CD4-positive, alpha-beta memory T cell (primary cell): ENCODE measurements around the gene PDK3. TPM values are rescaled to one million over a fixed set of nuclear protein-coding genes. Genes with fewer than 3 reads are reported as not detected.
A peak's percentile ranks its signal among the peaks of the same experiment; 100 is the strongest.

Source experiments
- CTCF ChIA-PET: fragments of 350-600 bp; sonication (Branson Sonifier 250); formaldehyde crosslinking; loops from one replicate; lab custom pipeline; 2021; ENCODE audit warnings: inconsistent platforms; ENCODE audit not compliant: partially characterized antibody; lab: Charles Lee
- POLR2A ChIA-PET: fragments of 350-600 bp; sonication (Branson Sonifier 250); formaldehyde crosslinking; loops from one replicate; lab custom pipeline; 2021; ENCODE audit not compliant: partially characterized antibody; lab: Charles Lee
- DNase-seq, 5 donors: peaks; one replicate each; pipeline versions ENCODE4 v3.0.0 to v3.0.0-alpha.2; 2020 to 2022; ENCODE audit warnings: mixed read lengths in 1 of 5
- H3K27ac ChIP-seq: one replicate; pipeline ENCODE4 v1.7.0; 2013; ENCODE audit warnings: low read depth, low read length
- H3K27me3 ChIP-seq: 2 replicates; pipeline ENCODE4 v1.7.0; 2013; ENCODE audit warnings: mild to moderate bottlenecking, low read length, moderate library complexity; ENCODE audit not compliant: insufficient read depth
- H3K36me3 ChIP-seq: 2 replicates; pipeline ENCODE4 v1.7.0; 2013; ENCODE audit warnings: mild to moderate bottlenecking, low read length, moderate library complexity; ENCODE audit not compliant: insufficient read depth
- H3K4me1 ChIP-seq: 2 replicates; pipeline ENCODE4 v1.7.0; 2013; ENCODE audit warnings: mild to moderate bottlenecking, low read length, moderate library complexity; ENCODE audit not compliant: insufficient read depth
- H3K4me3 ChIP-seq, 2 donors: one replicate each; pipeline ENCODE4 v1.7.0; 2013; ENCODE audit warnings: low read length in 2 of 2, mild to moderate bottlenecking in 1 of 2
- H3K9me3 ChIP-seq, 2 donors: one replicate each; pipeline ENCODE4 v1.7.0; 2013; ENCODE audit warnings: low read length in 2 of 2, control low read depth in 1 of 2; ENCODE audit not compliant: control insufficient read depth in 1 of 2
- H3K27ac Mint-ChIP-seq, 7 donors: one replicate each; pipeline ENCODE4 v1.8.0; 2020 to 2021; ENCODE audit warnings: mixed read lengths in 7 of 7, mild to moderate bottlenecking in 6 of 7, inconsistent platforms in 3 of 7, moderate library complexity in 3 of 7
- H3K27me3 Mint-ChIP-seq, 2 donors: one replicate each; pipeline ENCODE4 v1.8.0; 2020 to 2021; ENCODE audit warnings: mixed read lengths in 2 of 2
- H3K36me3 Mint-ChIP-seq, 2 donors: one replicate each; pipeline ENCODE4 v1.8.0; 2020 to 2021; ENCODE audit warnings: mixed read lengths in 2 of 2, inconsistent platforms in 1 of 2, mild to moderate bottlenecking in 1 of 2
- H3K4me1 Mint-ChIP-seq, 4 donors: one replicate each; pipeline ENCODE4 v1.8.0; 2020 to 2021; ENCODE audit warnings: mixed read lengths in 4 of 4, mild to moderate bottlenecking in 1 of 4
- H3K4me3 Mint-ChIP-seq, 8 donors: one replicate each; pipeline ENCODE4 v1.8.0; 2020 to 2021; ENCODE audit warnings: mixed read lengths in 8 of 8, mild to moderate bottlenecking in 7 of 8, moderate library complexity in 6 of 8, inconsistent platforms in 3 of 8
- H3K9me3 Mint-ChIP-seq, 8 donors: one replicate each; pipeline ENCODE4 v1.8.0; 2020 to 2021; ENCODE audit warnings: mixed read lengths in 8 of 8, mild to moderate bottlenecking in 5 of 8, inconsistent platforms in 3 of 8, moderate library complexity in 1 of 8
- intact Hi-C: fragments of 100-400 bp; cut with micrococcal nuclease; formaldehyde crosslinking; loops from one replicate; pipeline ENCODE4 v1.15.1; 2023
- polyA plus RNA-seq, 2 donors: library from polyadenylated mRNA; unstranded; fragments of 300-500 nt; fragmentation: Illumina TruSeq; gene quantifications; one replicate each; pipeline ENCODE4 v1.2.3, GENCODE V29; 2021
- total RNA-seq, 2 experiments: library from RNA; stranded (reverse); gene quantifications; one replicate each; pipeline ENCODE4 v1.2.3, GENCODE V29; 2021

Gene PDK3
- total and polyA plus RNA-seq, 4 experiments from 2014 or later, result 30.3 to 43.3 (median 34.3) TPM

- no peak overlapping the region for H3K4me3 Mint-ChIP-seq
- Histone ChIP-seq H3K4me3 (no peak overlapping the region), H3K36me3 (no peaks in the 10 kb centered on the region), H3K27me3 (no peaks in the 10 kb centered on the region), H3K4me1 (peaks cover 8% of the 10 kb centered on the region), H3K27ac (no peak overlapping the region), H3K9me3 (no peaks in the 10 kb centered on the region)
- intact Hi-C loops, result no loop called here
- ChIA-PET POLR2A (interaction anchor here (1.2 kb wide), 1 partner anchor 38 kb away, joined by 4 read pairs; the partner anchor contains the start of gene PDK3), CTCF (interaction anchor here (0.7 kb wide), 1 partner anchor 30 kb away, joined by 3 read pairs; no protein-coding TSS in a partner anchor)
- DNase-seq, result no peak
- H3K27me3 Mint-ChIP-seq, result no peaks in the 10 kb centered on the region
- peaks cover 0 to 2% (median 0%) of the 10 kb centered on the region in 8 donors for H3K9me3 Mint-ChIP-seq
- H3K4me1 Mint-ChIP-seq, result peaks cover 0 to 6% (median 4%) of the 10 kb centered on the region in 4 donors
- H3K36me3 Mint-ChIP-seq, result no peaks in the 10 kb centered on the region
- peak overlapping the region in 2 of 7 donors; percentile 14 to 21 for H3K27ac Mint-ChIP-seq
These were observed 38.0 kb upstream of the PDK3 start for GRCh38 chrX:24426921-24427746.

- Histone ChIP-seq H3K4me3 (no peak overlapping the region), H3K9me3 (no peaks in the 10 kb centered on the region), H3K27ac (no peak overlapping the region), H3K4me1 (peaks cover 8% of the 10 kb centered on the region), H3K27me3 (no peaks in the 10 kb centered on the region), H3K36me3 (no peaks in the 10 kb centered on the region)
- DNase-seq, result no peak
- ChIA-PET CTCF (no interaction called here), POLR2A (no interaction called here)
- Mint-ChIP-seq H3K4me3 (no peak overlapping the region), H3K9me3 (peaks cover 0 to 4% (median 0%) of the 10 kb centered on the region in 8 donors), H3K27ac (peak overlapping the region in 3 of 7 donors; percentile 21 to 82 (median 61)), H3K4me1 (peaks cover 0 to 6% (median 4%) of the 10 kb centered on the region in 4 donors), H3K27me3 (no peaks in the 10 kb centered on the region), H3K36me3 (no peaks in the 10 kb centered on the region)
- intact Hi-C loops, result no loop called here
These were observed 37.4 kb upstream of the PDK3 start for GRCh38 chrX:24427747-24428019.

GRCh38 chrX:24428516-24428915 lies 36.6 kb upstream of the PDK3 start:
- peaks cover 8% of the 10 kb centered on the region for H3K4me1 ChIP-seq
- H3K27ac Mint-ChIP-seq, result no peak overlapping the region
- H3K36me3 ChIP-seq, result no peaks in the 10 kb centered on the region
- no peaks in the 10 kb centered on the region for H3K27me3 ChIP-seq
- DNase-seq, result no peak
- no peak overlapping the region for H3K4me3 ChIP-seq
- no peaks in the 10 kb centered on the region for H3K9me3 ChIP-seq
- H3K27me3 Mint-ChIP-seq, result no peaks in the 10 kb centered on the region
- intact Hi-C loops, result no loop called here
- ChIA-PET CTCF (no interaction called here), POLR2A (no interaction called here)
- H3K4me1 Mint-ChIP-seq, result peaks cover 0 to 7% (median 5%) of the 10 kb centered on the region in 4 donors
- no peak overlapping the region for H3K27ac ChIP-seq
- H3K36me3 Mint-ChIP-seq, result no peaks in the 10 kb centered on the region
- H3K4me3 Mint-ChIP-seq, result no peak overlapping the region
- peaks cover 0 to 5% (median 0%) of the 10 kb centered on the region in 8 donors for H3K9me3 Mint-ChIP-seq

- H3K4me3 Mint-ChIP-seq, result peak overlapping the region in 5 of 8 donors; percentile 14 to 69 (median 27)
- H3K36me3 Mint-ChIP-seq, result no peaks in the 10 kb centered on the region
- H3K27me3 ChIP-seq, result no peaks in the 10 kb centered on the region
- no peaks in the 10 kb centered on the region for H3K36me3 ChIP-seq
- no peaks in the 10 kb centered on the region for H3K27me3 Mint-ChIP-seq
- peaks cover 0 to 5% (median 0%) of the 10 kb centered on the region in 8 donors for H3K9me3 Mint-ChIP-seq
- ChIA-PET POLR2A (no interaction called here), CTCF (no interaction called here)
- no peak for DNase-seq
- no peaks in the 10 kb centered on the region for H3K9me3 ChIP-seq
- no peak overlapping the region for H3K4me3 ChIP-seq
- intact Hi-C loops, result no loop called here
- H3K27ac ChIP-seq, result no peak overlapping the region
- no peak overlapping the region for H3K27ac Mint-ChIP-seq
- H3K4me1 Mint-ChIP-seq, result peaks cover 5 to 23% (median 15%) of the 10 kb centered on the region in 4 donors
- H3K4me1 ChIP-seq, result peaks cover 12% of the 10 kb centered on the region
These were observed 30.0 kb upstream of the PDK3 start for GRCh38 chrX:24435060-24435459.

DNA sequence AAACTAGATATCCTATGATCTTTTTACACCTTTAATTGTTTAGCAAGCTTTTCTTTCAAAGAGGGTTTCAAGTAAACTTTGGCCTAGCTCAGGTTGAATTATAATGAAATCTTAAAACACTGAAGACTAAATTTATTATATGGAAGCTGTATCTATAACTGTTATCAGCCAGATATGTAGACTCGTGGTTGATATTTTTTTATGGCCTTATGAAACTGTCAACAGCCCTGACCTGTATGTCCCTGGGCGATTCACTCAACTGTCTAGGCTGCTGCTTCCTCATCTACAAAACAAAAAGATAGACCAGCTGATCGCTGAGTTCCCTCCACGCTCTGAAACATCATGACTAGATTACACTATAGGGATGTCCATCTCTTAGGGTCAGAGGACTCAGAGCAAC lies 21.2 kb upstream of the PDK3 start:
- no peaks in the 10 kb centered on the region for H3K27me3 ChIP-seq
- no peak overlapping the region for H3K27ac Mint-ChIP-seq
- CTCF ChIA-PET, result interaction anchor here (1.3 kb wide), 1 partner anchor 56 kb away, joined by 5 read pairs; no protein-coding TSS in a partner anchor
- H3K4me1 Mint-ChIP-seq, result no peaks in the 10 kb centered on the region
- H3K4me3 ChIP-seq, result no peak overlapping the region
- no peaks in the 10 kb centered on the region for H3K36me3 Mint-ChIP-seq
- intact Hi-C loops, result no loop called here
- no peaks in the 10 kb centered on the region for H3K9me3 ChIP-seq
- H3K4me3 Mint-ChIP-seq, result no peak overlapping the region
- POLR2A ChIA-PET, result no interaction called here
- H3K36me3 ChIP-seq, result no peaks in the 10 kb centered on the region
- no peak overlapping the region for H3K27ac ChIP-seq
- no peaks in the 10 kb centered on the region for H3K27me3 Mint-ChIP-seq
- no peak for DNase-seq
- no peaks in the 10 kb centered on the region for H3K4me1 ChIP-seq
- H3K9me3 Mint-ChIP-seq, result peaks cover 0 to 3% (median 0%) of the 10 kb centered on the region in 8 donors

DNA sequence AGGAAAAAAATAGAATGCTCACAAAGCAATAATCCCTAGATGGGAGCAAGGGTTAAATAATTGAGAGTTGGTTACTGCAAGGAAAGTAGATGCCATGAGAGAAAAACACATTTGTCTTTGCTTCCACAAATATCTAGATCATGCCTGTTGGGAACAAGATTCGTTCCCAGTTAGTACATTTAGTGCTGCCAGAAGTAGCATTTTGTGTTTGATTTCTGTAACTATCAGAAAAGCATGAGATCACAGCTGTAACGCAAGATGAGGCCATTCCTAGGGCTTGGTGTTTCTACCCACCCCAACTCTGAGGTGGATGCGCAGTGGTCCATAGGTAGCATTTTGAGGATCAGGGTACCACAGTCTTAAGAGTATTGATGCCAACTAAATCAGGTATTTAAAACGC lies 20.4 kb upstream of the PDK3 start:
- Histone ChIP-seq H3K4me1 (no peaks in the 10 kb centered on the region), H3K27ac (no peak overlapping the region), H3K36me3 (no peaks in the 10 kb centered on the region), H3K9me3 (no peaks in the 10 kb centered on the region), H3K4me3 (no peak overlapping the region), H3K27me3 (no peaks in the 10 kb centered on the region)
- no peaks in the 10 kb centered on the region for H3K4me1 Mint-ChIP-seq
- H3K36me3 Mint-ChIP-seq, result no peaks in the 10 kb centered on the region
- no peak overlapping the region for H3K4me3 Mint-ChIP-seq
- H3K27me3 Mint-ChIP-seq, result no peaks in the 10 kb centered on the region
- ChIA-PET POLR2A (no interaction called here), CTCF (interaction anchor here (1.3 kb wide), 1 partner anchor 55 kb away, joined by 5 read pairs; no protein-coding TSS in a partner anchor)
- intact Hi-C loops, result no loop called here
- H3K27ac Mint-ChIP-seq, result no peak overlapping the region
- peaks cover 0 to 3% (median 0%) of the 10 kb centered on the region in 8 donors for H3K9me3 Mint-ChIP-seq
- no peak for DNase-seq

DNA sequence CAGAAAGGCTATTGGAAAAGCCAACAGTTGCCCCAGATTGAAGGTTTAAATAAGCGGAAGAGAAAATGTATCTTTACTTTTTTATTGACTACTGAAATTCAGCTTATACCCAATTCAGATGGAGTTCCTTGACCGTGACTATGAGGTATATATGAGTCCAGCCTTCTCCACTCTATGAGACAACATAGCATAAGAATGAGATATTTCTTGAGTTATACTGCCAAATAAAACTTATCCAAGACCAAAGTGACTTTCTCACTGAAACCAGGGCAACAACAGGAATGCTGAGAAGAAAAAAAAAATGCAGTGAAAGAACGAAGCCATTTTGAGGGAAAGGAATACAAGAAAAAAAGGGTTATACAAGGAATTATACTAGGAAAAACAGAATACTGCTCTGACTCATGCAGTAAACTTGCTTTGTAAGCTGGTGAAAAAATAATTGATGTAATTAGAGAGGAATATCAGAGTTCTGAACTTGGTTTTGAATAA lies 16.3 kb upstream of the PDK3 start:
- CTCF ChIA-PET, result interaction anchor here (1.2 kb wide), 1 partner anchor 49 kb away, joined by 3 read pairs; no protein-coding TSS in a partner anchor
- H3K27ac ChIP-seq, result no peak overlapping the region
- peaks cover 0 to 2% (median 0%) of the 10 kb centered on the region in 4 donors for H3K4me1 Mint-ChIP-seq
- POLR2A ChIA-PET, result no interaction called here
- H3K4me3 ChIP-seq, result no peak overlapping the region
- no peaks in the 10 kb centered on the region for H3K27me3 ChIP-seq
- H3K27ac Mint-ChIP-seq, result no peak overlapping the region
- no peaks in the 10 kb centered on the region for H3K36me3 ChIP-seq
- intact Hi-C loops, result no loop called here
- H3K9me3 ChIP-seq, result no peaks in the 10 kb centered on the region
- peaks cover 0 to 3% (median under 1%) of the 10 kb centered on the region in 8 donors for H3K9me3 Mint-ChIP-seq
- no peak for DNase-seq
- H3K4me1 ChIP-seq, result no peaks in the 10 kb centered on the region
- H3K36me3 Mint-ChIP-seq, result no peaks in the 10 kb centered on the region
- no peaks in the 10 kb centered on the region for H3K27me3 Mint-ChIP-seq
- H3K4me3 Mint-ChIP-seq, result no peak overlapping the region
